A549 (cell line): Measurements from ENCODE around the gene MROH2A. TPM values are rescaled to one million over a fixed set of nuclear protein-coding genes. Genes with fewer than 3 reads are reported as not detected.

ENCODE experiments used
- ATAC-seq, 2 experiments: fragments of 200-7000 bp in 1 of 2; fragments of >200 bp in 1 of 2; cut with Nextera tagmentation in 1 of 2; cut with Tn5 transposase in 1 of 2; 3 replicates each; pipeline versions ENCODE4 v1.8.0 to v1.9.1; 2018 to 2020; ENCODE audit warnings: mild to moderate bottlenecking in 1 of 2, moderate library complexity in 1 of 2
- CTCF ChIA-PET: fragments of 300-600 bp; sonication (Branson Sonifier 250); formaldehyde crosslinking; extraction: SDS; loops from one replicate; lab custom pipeline; 2021; ENCODE audit warnings: antibody characterized with exemption, inconsistent platforms; lab: Yijun Ruan, JAX
- POLR2A ChIA-PET: fragments of 350-600 bp; formaldehyde crosslinking; extraction: SDS; loops from one replicate; lab custom pipeline; 2021; ENCODE audit warnings: antibody characterized with exemption, inconsistent platforms; lab: Yijun Ruan, JAX
- DNase-seq, 2 experiments: peaks; one replicate each; pipeline versions ENCODE4 v3.0.0 to v3.0.0-alpha.2; 2011 to 2016; ENCODE audit warnings: low read depth in 1 of 2, low spot score in 1 of 2
- FAIRE-seq: peaks from 2 replicates; lab custom pipeline; 2011; peaks lifted over from hg19 to GRCh38; lab: Jason Lieb, UNC
- H3K27ac ChIP-seq, 2 experiments: fragments of >200 bp; sonication (Bioruptor Twin); formaldehyde crosslinking; 3 replicates each; pipeline ENCODE4 v1.5.1; 2016 to 2017
- H3K4me1 ChIP-seq: fragments of >200 bp; sonication (Bioruptor Twin); formaldehyde crosslinking; 3 replicates; pipeline ENCODE4 v1.6.1; 2016
- H3K4me2 ChIP-seq: fragments of >200 bp; sonication (Bioruptor Twin); formaldehyde crosslinking; 3 replicates; pipeline ENCODE4 v1.6.1; 2016
- H3K4me3 ChIP-seq: fragments of >200 bp; sonication (Bioruptor Twin); formaldehyde crosslinking; 3 replicates; pipeline ENCODE4 v1.5.1; 2016
- H3K9me3 ChIP-seq: fragments of >200 bp; sonication (Bioruptor Twin); formaldehyde crosslinking; 3 replicates; pipeline ENCODE4 v1.6.1; 2016
- BCL3 ChIP-seq: fragments of >200 bp; sonication (Bioruptor Twin); formaldehyde crosslinking; IDR thresholded peaks from 3 replicates; pipeline ENCODE4 v1.6.1; 2016
- CBX2 ChIP-seq: fragments of 200-600 bp; sonication (generic); IDR thresholded peaks from 2 replicates; pipeline ENCODE4 v1.6.1; 2016; ENCODE audit warnings: low read depth, mild to moderate bottlenecking, borderline replicate concordance
- CBX8 ChIP-seq: fragments of 200-600 bp; sonication (generic); IDR thresholded peaks from 2 replicates; pipeline ENCODE4 v1.6.1; 2016
- CEBPB ChIP-seq, 2 experiments: fragments of >200 bp in 1 of 2; sonication (Bioruptor Twin) in 1 of 2; formaldehyde crosslinking in 1 of 2; IDR thresholded peaks; 2 replicates each; pipeline ENCODE4 v1.6.1; 2012 to 2016
- CHD4 ChIP-seq: fragments of 200-600 bp; sonication (generic); IDR thresholded peaks from 2 replicates; pipeline ENCODE4 v1.6.1; 2016; ENCODE audit warnings: antibody characterized with exemption, mild to moderate bottlenecking, borderline replicate concordance
- CTCF ChIP-seq: fragments of >200 bp; sonication (Bioruptor Twin); formaldehyde crosslinking; IDR thresholded peaks from 3 replicates; pipeline ENCODE4 v1.5.1; 2016
- EHF ChIP-seq: fragments of 250-450 bp; sonication (Bioruptor Pico); IDR thresholded peaks from 2 replicates; pipeline ENCODE4 v1.5.0; 2020; ENCODE audit warnings: mild to moderate bottlenecking
- EHMT2 ChIP-seq: fragments of 200-600 bp; sonication (generic); IDR thresholded peaks from 2 replicates; pipeline ENCODE4 v1.6.1; 2016; ENCODE audit warnings: antibody characterized with exemption, low read depth, mild to moderate bottlenecking, moderate library complexity
- FOSL2 ChIP-seq, 2 experiments: fragments of 450-650 bp in 1 of 2; fragments of >200 bp in 1 of 2; sonication (Bioruptor Twin) in 1 of 2; formaldehyde crosslinking; IDR thresholded peaks; 2 replicates each; pipeline versions ENCODE4 v1.5.0 to v1.6.1; 2016 to 2020; ENCODE audit warnings: mild to moderate bottlenecking in 1 of 2, moderate library complexity in 1 of 2
- HDAC2 ChIP-seq: fragments of 200-600 bp; sonication (generic); IDR thresholded peaks from 2 replicates; pipeline ENCODE4 v1.6.1; 2016
- HOXA7 ChIP-seq: fragments of 250-450 bp; sonication (Bioruptor Pico); IDR thresholded peaks from 2 replicates; pipeline ENCODE4 v1.5.0; 2020; ENCODE audit warnings: mild to moderate bottlenecking, moderate library complexity
- HOXB5 ChIP-seq: fragments of 250-450 bp; sonication (Bioruptor Pico); IDR thresholded peaks from 2 replicates; pipeline ENCODE4 v1.5.0; 2020; ENCODE audit warnings: mild to moderate bottlenecking, moderate library complexity
- JUN ChIP-seq, 2 experiments: fragments of >200 bp; sonication (Bioruptor Twin); formaldehyde crosslinking; IDR thresholded peaks; 2 replicates in 1 of 2; 3 replicates in 1 of 2; pipeline ENCODE4 v1.6.1; 2016 to 2017
- MAX ChIP-seq: IDR thresholded peaks from 2 replicates; pipeline ENCODE4 v1.6.1; 2012
- MAZ ChIP-seq: fragments of 150-350 bp; IDR thresholded peaks from 2 replicates; pipeline ENCODE4 v1.6.1; 2014; ENCODE audit warnings: antibody characterized with exemption, low read depth, low read length, borderline replicate concordance
- NR3C1 ChIP-seq: fragments of >200 bp; sonication (Bioruptor Twin); formaldehyde crosslinking; IDR thresholded peaks from 3 replicates; pipeline ENCODE4 v1.6.1; 2017
- POLR2A ChIP-seq: IDR thresholded peaks from 2 replicates; pipeline ENCODE4 v1.6.1; 2012; ENCODE audit warnings: mild to moderate bottlenecking, low read length
- REST ChIP-seq: fragments of 200-600 bp; sonication (generic); IDR thresholded peaks from 2 replicates; pipeline ENCODE4 v1.6.1; 2016; ENCODE audit warnings: antibody characterized with exemption, mild to moderate bottlenecking, moderate library complexity
- SREBF2 ChIP-seq: fragments of 450-650 bp; IDR thresholded peaks from 2 replicates; pipeline ENCODE4 v1.6.1; 2014; ENCODE audit warnings: mild to moderate bottlenecking, moderate library complexity
- TFCP2L1 ChIP-seq: fragments of 250-450 bp; sonication (Bioruptor Pico); IDR thresholded peaks from 2 replicates; pipeline ENCODE4 v1.5.0; 2021; ENCODE audit warnings: mild to moderate bottlenecking
- TP53 ChIP-seq: fragments of 250-450 bp; sonication (Bioruptor Pico); IDR thresholded peaks from 2 replicates; pipeline ENCODE4 v1.5.0; 2021; ENCODE audit warnings: mild to moderate bottlenecking, moderate library complexity
- ZFP36 ChIP-seq: fragments of 450-650 bp; IDR thresholded peaks from 2 replicates; pipeline ENCODE4 v1.6.1; 2014; ENCODE audit warnings: borderline replicate concordance; ENCODE audit not compliant: partially characterized antibody
- ZNF302 ChIP-seq: fragments of 250-450 bp; sonication (Bioruptor Pico); IDR thresholded peaks from 2 replicates; pipeline ENCODE4 v1.9.0; 2021; ENCODE audit warnings: inconsistent platforms, mild to moderate bottlenecking, moderate library complexity
- ZSCAN20 ChIP-seq: fragments of 250-450 bp; sonication (Bioruptor Pico); IDR thresholded peaks from 2 replicates; pipeline ENCODE4 v1.8.0; 2022; ENCODE audit warnings: mild to moderate bottlenecking, moderate library complexity
- whole genome bisulfite sequencing: methylation state at CpG from one replicate; pipeline ENCODE4 v1.1.6; 2017; ENCODE audit errors: missing lambda C conversion rate; 5-methylcytosine and 5-hydroxymethylcytosine counted together
- polyA plus RNA-seq, 4 experiments: library from polyadenylated mRNA; depleted of rRNA in 3 of 4; stranded (reverse); fragments of >200 nt; fragmentation: RNase III in 1 of 4; extraction: RNeasy Plus Mini Kit Qiagen cat#74134 plus additional on column Dnase treatment in 1 of 4; gene quantifications; 2 replicates in 3 of 4; 3 replicates in 1 of 4; pipeline ENCODE4 v1.2.3, GENCODE V29; 2011 to 2017

Gene MROH2A
- polyA plus RNA-seq, 2 of the 4 experiments (the other 2 are of a cell fraction) = 0.10 to 0.63 TPM

- TF ChIP-seq CBX8 = no peak
- no peak for TF ChIP-seq CHD4
- peak; percentile 78 for TF ChIP-seq POLR2A
- TF ChIP-seq JUN (IDR thresholded peaks at IDR 0.05) = peak in 1 of 2 experiments; percentile 85; a peak in 3 of 5 replicates
- TF ChIP-seq HOXB5 (CRISPR knock-in tag) = peak; percentile 67; the same call in 1 of the 2 replicates
- TF ChIP-seq EHMT2 = no peak
Measured at GRCh38 chr2:233854241-233854981, 76.3 kb downstream of the MROH2A start, which contains the start of gene HJURP (continued).

GRCh38 chr2:233855345-233855744 is 77.2 kb downstream of the MROH2A start:
- no peak for DNase-seq
- no peak for FAIRE-seq
- CTCF ChIA-PET = interaction anchor here (2.2 to 3.7 kb wide), 3 partner anchors 11 to 689 kb away, joined by 6 to 42 read pairs (median 31); partner anchors contain the start of gene MSL3B
- WGBS = 89% methylated on average over 5 of the region's 5 CpGs
- Histone ChIP-seq H3K4me3 (peak overlapping the region; percentile 76), H3K4me2 (peak overlapping the region; percentile 77), H3K4me1 (peaks cover 41% of the 10 kb centered on the region), H3K9me3 (no peaks in the 10 kb centered on the region), H3K27ac (peak overlapping the region; percentile 81 to 97)
- POLR2A ChIA-PET = no interaction called here
- ATAC-seq = no peak
- peak; percentile 13; the same call in 1 of the 2 replicates for TF ChIP-seq HOXA7 (CRISPR knock-in tag)
- peak; percentile 79; the same call in 1 of the 2 replicates for TF ChIP-seq TP53 (CRISPR knock-in tag)
- no peak for TF ChIP-seq CEBPB (IDR thresholded peaks at IDR 0.05)
- TF ChIP-seq EHF (CRISPR knock-in tag) = no peak
- no peak for TF ChIP-seq FOSL2 (IDR thresholded peaks at IDR 0.05)
- TF ChIP-seq FOSL2 (CRISPR knock-in tag; IDR thresholded peaks at IDR 0.05) = 0 out of 2 replicates have a peak, but pooled peaks have one; percentile 4
- TF ChIP-seq POLR2A = peak; percentile 53
- TF ChIP-seq CTCF = no peak

- WGBS = 96% methylated on average over 5 of the region's 5 CpGs
- ATAC-seq (no peak), DNase-seq (no peak), FAIRE-seq (no peak)
- H3K4me2 ChIP-seq = no peak overlapping the region
- CTCF ChIA-PET = interaction anchor here (1.1 to 5.2 kb wide), 18 partner anchors 8 to 1261 kb away, joined by 3 to 42 read pairs (median 10); partner anchors contain the start of genes MSL3B and TRPM8
- POLR2A ChIA-PET = no interaction called here
- no peak overlapping the region for H3K4me3 ChIP-seq
- no peak for TF ChIP-seq ZSCAN20 (CRISPR knock-in tag)
- TF ChIP-seq MAZ = no peak
- TF ChIP-seq HDAC2 = no peak
- TF ChIP-seq MAX = no peak
- no peak for TF ChIP-seq TFCP2L1 (CRISPR knock-in tag)
- no peak for TF ChIP-seq REST
- no peak for TF ChIP-seq CBX2
- TF ChIP-seq JUN (IDR thresholded peaks at IDR 0.05) = no peak
- no peak for TF ChIP-seq SREBF2
- TF ChIP-seq BCL3 = no peak
- TF ChIP-seq ZNF302 (CRISPR knock-in tag) = no peak
- no peak for TF ChIP-seq ZFP36
- no peak for TF ChIP-seq CBX8
- no peak for TF ChIP-seq NR3C1
- TF ChIP-seq, all 56 proteins: peak for 0
- Histone ChIP-seq H3K9me3 (no peaks in the 10 kb centered on the region), H3K27ac (peak overlapping the region; percentile 81 to 97), H3K4me1 (peaks cover 33% of the 10 kb centered on the region)
Measured at GRCh38 chr2:233856184-233856583, 78.1 kb downstream of the MROH2A start.
